PFSK-1 (cell line): Measurements from ENCODE around the gene MKKS.

Source experiments
- POLR2AphosphoS5 ChIP-seq: IDR thresholded peaks from 2 replicates; pipeline ENCODE4 v1.6.1; 2012; ENCODE audit warnings: low read depth, mild to moderate bottlenecking, control low read depth, low read length, moderate library complexity
- SIN3A ChIP-seq: IDR thresholded peaks from 2 replicates; pipeline ENCODE4 v1.6.1; 2012; ENCODE audit warnings: mild to moderate bottlenecking, low read length, moderate library complexity, borderline replicate concordance; ENCODE audit not compliant: insufficient read depth
- TAF1 ChIP-seq: IDR thresholded peaks from 2 replicates; pipeline ENCODE4 v1.6.1; 2012; ENCODE audit warnings: low read length, control low read depth, borderline replicate concordance; ENCODE audit not compliant: insufficient read depth

DNA sequence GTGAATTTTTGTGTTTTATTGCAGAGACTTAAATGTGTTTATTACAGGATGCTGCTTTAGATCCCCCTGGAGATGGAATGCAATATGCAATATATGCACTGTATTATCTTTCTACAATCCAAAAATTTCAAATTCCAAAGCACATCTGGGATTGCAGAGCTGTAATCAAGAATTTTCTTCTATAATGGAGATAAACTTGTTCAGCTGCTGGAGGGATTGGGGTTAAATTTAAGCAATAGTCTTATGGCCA is 66.4 kb downstream of the MKKS start:
- TF ChIP-seq SIN3A = no peak
- TF ChIP-seq TAF1 = no peak
- TF ChIP-seq POLR2AphosphoS5 = no peak
